ENCODE measurements around the gene RORC. TPM values are rescaled to one million over a fixed set of nuclear protein-coding genes. Genes with fewer than 3 reads are reported as not detected.

Gene RORC
- total RNA-seq, 6 donors from 2014 or later, result 10.3 to 46.2 (median 24.1) TPM

DNA sequence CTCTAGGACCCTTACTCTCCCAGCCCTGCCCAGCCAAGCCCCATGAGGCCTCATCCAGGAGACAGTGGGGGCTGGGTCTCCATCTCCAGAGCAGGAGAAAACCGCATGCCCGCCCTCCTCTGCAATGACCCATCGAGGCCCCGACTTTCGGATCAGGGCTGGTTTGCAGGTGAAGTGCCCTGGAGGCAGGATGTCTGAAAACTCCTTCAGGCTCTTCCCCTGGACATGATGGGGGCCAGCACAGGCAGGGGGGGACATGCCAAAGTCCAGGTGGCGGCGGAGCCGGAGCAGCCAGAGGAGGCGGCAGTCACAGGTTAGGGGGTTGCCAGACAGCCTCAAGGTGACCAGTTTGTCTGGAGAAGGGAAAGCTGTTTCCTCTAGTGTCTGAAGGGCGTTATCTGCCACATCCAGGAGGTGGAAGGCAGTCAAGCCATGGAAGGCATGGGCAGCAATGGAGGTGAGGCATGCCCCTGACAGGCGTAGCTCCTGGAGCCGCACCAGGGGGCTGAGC is 30.2 kb downstream of the RORC start:
- no peak for ATAC-seq (ENCODE audit: low FRiP score in 2 of 2)
- TF ChIP-seq, protein P1, sequence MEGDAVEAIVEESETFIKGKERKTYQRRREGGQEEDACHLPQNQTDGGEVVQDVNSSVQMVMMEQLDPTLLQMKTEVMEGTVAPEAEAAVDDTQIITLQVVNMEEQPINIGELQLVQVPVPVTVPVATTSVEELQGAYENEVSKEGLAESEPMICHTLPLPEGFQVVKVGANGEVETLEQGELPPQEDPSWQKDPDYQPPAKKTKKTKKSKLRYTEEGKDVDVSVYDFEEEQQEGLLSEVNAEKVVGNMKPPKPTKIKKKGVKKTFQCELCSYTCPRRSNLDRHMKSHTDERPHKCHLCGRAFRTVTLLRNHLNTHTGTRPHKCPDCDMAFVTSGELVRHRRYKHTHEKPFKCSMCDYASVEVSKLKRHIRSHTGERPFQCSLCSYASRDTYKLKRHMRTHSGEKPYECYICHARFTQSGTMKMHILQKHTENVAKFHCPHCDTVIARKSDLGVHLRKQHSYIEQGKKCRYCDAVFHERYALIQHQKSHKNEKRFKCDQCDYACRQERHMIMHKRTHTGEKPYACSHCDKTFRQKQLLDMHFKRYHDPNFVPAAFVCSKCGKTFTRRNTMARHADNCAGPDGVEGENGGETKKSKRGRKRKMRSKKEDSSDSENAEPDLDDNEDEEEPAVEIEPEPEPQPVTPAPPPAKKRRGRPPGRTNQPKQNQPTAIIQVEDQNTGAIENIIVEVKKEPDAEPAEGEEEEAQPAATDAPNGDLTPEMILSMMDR (IDR thresholded peaks at IDR 0.05), result no peak
- TF ChIP-seq POLR2A (IDR thresholded peaks at IDR 0.05), result no peak
- TF ChIP-seq POLR2AphosphoS5 (IDR thresholded peaks at IDR 0.05), result no peak
- TF ChIP-seq EP300 (IDR thresholded peaks at IDR 0.05), result no peak

GRCh38 chr1:151800830-151801229 is 30.8 kb downstream of the RORC start:
- ATAC-seq (ENCODE audit: low FRiP score in 2 of 2), result no peak
- DNase-seq, result no peak
- H3K9me3 ChIP-seq, result no peaks in the 10 kb centered on the region
- no peak for TF ChIP-seq POLR2A (IDR thresholded peaks at IDR 0.05)
- no peak for TF ChIP-seq EP300 (IDR thresholded peaks at IDR 0.05)
- TF ChIP-seq, protein P1 (IDR thresholded peaks at IDR 0.05), result no peak
- TF ChIP-seq POLR2AphosphoS5 (IDR thresholded peaks at IDR 0.05), result no peak
- H3K27me3 ChIP-seq, result no peaks in the 10 kb centered on the region
- H3K36me3 ChIP-seq, result no peaks in the 10 kb centered on the region
- no peak overlapping the region for H3K4me3 ChIP-seq
- H3K27ac ChIP-seq, result no peak overlapping the region
- WGBS, 2 donors, result 65 to 81% methylated on average over 5 to 8 of the region's 8 CpGs
- H3K4me1 ChIP-seq, result no peaks in the 10 kb centered on the region

More for the DNA sequence above, 30.2 kb downstream of the RORC start:
- Histone ChIP-seq H3K36me3 (no peaks in the 10 kb centered on the region), H3K27ac (no peak overlapping the region), H3K4me3 (no peak overlapping the region), H3K27me3 (no peaks in the 10 kb centered on the region), H3K4me1 (no peaks in the 10 kb centered on the region), H3K9me3 (no peaks in the 10 kb centered on the region)
- WGBS, 2 donors, result 82 to 97% methylated on average over 3 to 12 of the region's 12 CpGs
- peak in 1 of 2 donors; percentile 56 for DNase-seq

- TF ChIP-seq, protein P1 (IDR thresholded peaks at IDR 0.05), result no peak
- TF ChIP-seq EP300 (IDR thresholded peaks at IDR 0.05), result no peak
- TF ChIP-seq POLR2AphosphoS5 (IDR thresholded peaks at IDR 0.05), result no peak
- TF ChIP-seq POLR2A (IDR thresholded peaks at IDR 0.05), result no peak
- Histone ChIP-seq H3K36me3 (no peaks in the 10 kb centered on the region), H3K9me3 (no peaks in the 10 kb centered on the region), H3K4me1 (no peaks in the 10 kb centered on the region), H3K4me3 (no peak overlapping the region), H3K27me3 (no peaks in the 10 kb centered on the region), H3K27ac (no peak overlapping the region)
- DNase-seq (no peak), ATAC-seq (ENCODE audit: low FRiP score in 2 of 2) (no peak)
- WGBS, 2 donors, result 75% methylated on average over 9 of the region's 9 CpGs
Measured at GRCh38 chr1:151799179-151800022, 32.2 kb downstream of the RORC start.

- no peaks in the 10 kb centered on the region for H3K9me3 ChIP-seq
- H3K4me3 ChIP-seq, result no peak overlapping the region
- WGBS, 2 donors, result 89 to 92% methylated on average over 5 of the region's 5 CpGs
- H3K36me3 ChIP-seq, result no peaks in the 10 kb centered on the region
- no peaks in the 10 kb centered on the region for H3K27me3 ChIP-seq
- H3K4me1 ChIP-seq, result no peaks in the 10 kb centered on the region
- DNase-seq (no peak), ATAC-seq (ENCODE audit: low FRiP score in 2 of 2) (no peak)
- no peak overlapping the region for H3K27ac ChIP-seq
- TF ChIP-seq POLR2A (IDR thresholded peaks at IDR 0.05), result no peak
- TF ChIP-seq EP300 (IDR thresholded peaks at IDR 0.05), result no peak
- TF ChIP-seq POLR2AphosphoS5 (IDR thresholded peaks at IDR 0.05), result no peak
- TF ChIP-seq, protein P1 (IDR thresholded peaks at IDR 0.05), result no peak
Measured at GRCh38 chr1:151798571-151798970, 33.0 kb downstream of the RORC start.
